ENCODE data around the gene NFIB.

Gene NFIB

GRCh38 chr9:14205463-14205862 is 108.5 kb downstream of the NFIB start:
- DNase-seq (ENCODE audit: low read depth) = peak; percentile 91
- TF ChIP-seq CTCF (IDR thresholded peaks at IDR 0.05; ENCODE audit: low read length, missing control alignments) = no peak
- no peak overlapping the region for H3K4me3 ChIP-seq (replicated peaks; ENCODE audit: low read depth, low read length)

- DNase-seq (ENCODE audit: low read depth) = peak; percentile 62
- no peak for TF ChIP-seq CTCF (IDR thresholded peaks at IDR 0.05; ENCODE audit: low read length, missing control alignments)
- H3K4me3 ChIP-seq (replicated peaks; ENCODE audit: low read depth, low read length) = no peak overlapping the region
Observed at GRCh38 chr9:14203356-14204056, 110.4 kb downstream of the NFIB start.

GRCh38 chr9:14198841-14199455 is 115.0 kb downstream of the NFIB start:
- H3K4me3 ChIP-seq (replicated peaks; ENCODE audit: low read depth, low read length) = no peak overlapping the region
- peak; percentile 66 for DNase-seq (ENCODE audit: low read depth)
- TF ChIP-seq CTCF (IDR thresholded peaks at IDR 0.05; ENCODE audit: low read length, missing control alignments) = no peak

DNA sequence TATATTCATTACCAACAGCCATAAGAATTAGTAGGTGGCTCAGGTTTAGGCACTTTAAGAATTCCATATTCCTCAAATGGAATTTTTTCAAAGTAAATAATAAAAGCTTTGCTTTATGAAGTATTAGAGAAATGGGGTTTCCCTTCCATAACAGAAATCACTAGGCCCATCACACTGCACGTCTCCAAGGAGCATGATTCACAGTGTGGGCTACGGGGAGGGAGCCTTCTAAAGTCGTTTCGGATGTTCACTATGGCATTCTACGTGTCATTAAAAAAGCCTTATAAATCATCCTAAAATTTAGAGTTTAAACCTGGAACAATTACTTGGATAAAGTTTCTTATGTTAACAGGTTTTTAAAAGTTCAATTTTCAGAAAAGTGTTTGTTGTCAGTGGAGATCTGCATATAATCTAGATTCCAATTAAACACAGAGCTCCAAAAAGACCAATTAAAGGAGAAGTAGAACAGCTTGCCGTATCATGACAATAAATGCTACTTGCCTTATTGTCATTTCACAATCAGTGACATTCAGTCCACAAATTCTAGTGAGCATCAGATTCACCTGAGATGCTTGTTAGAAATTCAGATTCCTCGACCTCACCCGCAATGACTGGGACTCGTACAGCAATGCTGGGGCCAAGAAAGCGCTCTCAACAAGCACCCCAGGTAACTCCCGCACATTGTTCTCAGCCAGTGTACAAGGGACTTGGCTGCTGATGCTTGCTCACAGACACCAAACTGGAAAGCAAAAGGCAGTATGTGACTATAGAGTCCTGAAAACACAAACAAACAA is 115.7 kb downstream of the NFIB start:
- no peak overlapping the region for H3K4me3 ChIP-seq (replicated peaks; ENCODE audit: low read depth, low read length)
- TF ChIP-seq CTCF (IDR thresholded peaks at IDR 0.05; ENCODE audit: low read length, missing control alignments) = no peak
- DNase-seq (ENCODE audit: low read depth) = peak; percentile 42

GRCh38 chr9:14197325-14197858 is 116.5 kb downstream of the NFIB start:
- TF ChIP-seq CTCF (IDR thresholded peaks at IDR 0.05; ENCODE audit: low read length, missing control alignments) = no peak
- no peak for DNase-seq (ENCODE audit: low read depth)
- H3K4me3 ChIP-seq (replicated peaks; ENCODE audit: low read depth, low read length) = no peak overlapping the region

GRCh38 chr9:14193328-14193990 is 120.5 kb downstream of the NFIB start:
- no peak for TF ChIP-seq CTCF (IDR thresholded peaks at IDR 0.05; ENCODE audit: low read length, missing control alignments)
- DNase-seq (ENCODE audit: low read depth) = peak; percentile 68
- no peak overlapping the region for H3K4me3 ChIP-seq (replicated peaks; ENCODE audit: low read depth, low read length)
